ENCODE results near the gene PALM3.

PALM3 gene, protein sequence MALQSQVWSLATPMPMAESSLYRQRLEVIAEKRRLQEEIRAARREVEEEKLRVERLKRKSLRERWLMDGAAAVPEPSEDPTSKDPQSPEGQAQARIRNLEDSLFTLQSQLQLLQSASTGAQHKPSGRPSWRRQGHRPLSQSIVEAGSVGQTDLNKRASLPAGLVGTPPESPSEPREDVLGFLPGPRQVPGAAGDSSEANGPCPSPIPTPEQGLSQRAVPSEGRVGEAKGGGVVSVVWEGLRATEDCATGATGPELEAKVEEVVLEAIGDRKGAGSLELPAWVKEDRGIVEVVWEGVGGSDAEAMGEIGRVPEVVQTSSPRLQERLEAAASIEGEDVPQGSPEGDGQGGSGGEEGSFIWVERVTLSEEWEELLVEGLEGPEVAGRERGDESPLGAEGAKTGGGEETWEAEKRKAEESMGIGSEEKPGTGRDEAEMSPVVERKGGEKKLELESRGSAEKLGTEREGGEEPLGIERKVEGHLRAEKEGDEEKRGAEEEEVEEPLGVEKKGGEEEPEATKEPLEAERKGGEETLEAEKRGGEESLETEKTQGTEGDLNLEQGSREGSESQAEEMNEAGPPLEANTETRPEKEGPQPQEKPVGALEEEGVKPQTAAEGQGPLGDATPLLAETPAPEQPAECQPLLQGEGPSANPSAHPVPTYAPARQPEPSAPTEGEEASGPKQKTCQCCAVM

DNA sequence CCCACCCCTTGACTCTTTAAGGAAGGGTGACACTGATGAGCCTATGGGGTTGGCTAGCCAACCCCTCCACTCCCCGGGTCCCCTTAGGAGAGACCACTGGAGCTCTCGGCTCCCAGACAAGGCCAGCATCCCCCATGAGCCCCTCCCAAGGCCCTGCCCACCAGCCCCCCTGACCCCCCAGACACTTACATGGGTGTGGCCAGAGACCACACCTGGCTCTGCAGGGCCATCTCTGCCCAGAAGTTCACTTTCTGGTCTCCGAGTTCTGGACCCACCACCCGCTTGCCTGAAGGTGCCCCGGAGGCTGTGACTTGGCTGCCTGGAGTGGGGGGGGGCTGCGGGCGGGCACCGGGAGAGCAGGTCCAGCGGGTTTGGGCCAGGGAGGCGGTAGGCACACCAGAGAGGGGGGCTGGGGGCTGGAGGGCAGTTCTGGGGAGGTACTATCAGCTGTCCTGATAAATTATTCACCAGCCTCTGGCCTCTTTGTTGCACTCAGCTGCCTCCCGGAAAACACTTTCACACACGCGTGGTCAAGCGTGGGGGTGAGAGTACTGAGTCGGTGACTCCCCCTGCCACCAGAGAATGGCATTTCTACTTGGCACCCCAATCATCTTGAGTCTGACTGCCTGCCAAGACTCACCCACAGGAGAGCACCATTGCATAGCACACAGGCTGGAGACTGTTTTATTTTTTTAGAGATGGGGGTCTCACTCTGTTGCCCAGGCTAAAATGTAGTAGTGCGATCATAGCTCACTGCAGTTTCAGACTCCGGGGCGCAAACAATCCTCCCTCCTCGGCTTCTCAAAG is at the start of gene PALM3:
PALM3 (minus strand) TSS at position 326 of the 807 bp plus-strand sequence; CDS start at position 230, 96 bp downstream.
- no peak for DNase-seq

DNA sequence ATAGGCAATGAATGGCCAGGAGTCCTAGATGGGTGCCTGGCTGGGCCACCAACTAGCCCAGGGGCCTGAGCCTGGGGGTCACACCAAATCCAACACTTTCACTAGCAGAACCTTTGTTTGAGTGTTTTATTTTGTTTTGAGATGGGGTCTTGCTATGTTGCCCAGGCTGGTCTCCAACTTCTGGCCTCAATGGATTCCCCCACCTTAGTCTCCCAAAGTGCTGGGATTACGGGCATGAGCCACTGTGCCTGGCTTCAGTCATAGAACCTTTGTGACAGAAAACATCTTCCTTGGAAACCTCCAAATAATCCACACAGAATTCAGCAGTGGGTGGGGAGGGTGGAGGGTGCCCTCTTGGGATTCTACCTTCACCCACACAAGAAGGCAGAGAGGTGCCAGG is 49.6 kb upstream of the PALM3 start:
- DNase-seq = no peak

DNA sequence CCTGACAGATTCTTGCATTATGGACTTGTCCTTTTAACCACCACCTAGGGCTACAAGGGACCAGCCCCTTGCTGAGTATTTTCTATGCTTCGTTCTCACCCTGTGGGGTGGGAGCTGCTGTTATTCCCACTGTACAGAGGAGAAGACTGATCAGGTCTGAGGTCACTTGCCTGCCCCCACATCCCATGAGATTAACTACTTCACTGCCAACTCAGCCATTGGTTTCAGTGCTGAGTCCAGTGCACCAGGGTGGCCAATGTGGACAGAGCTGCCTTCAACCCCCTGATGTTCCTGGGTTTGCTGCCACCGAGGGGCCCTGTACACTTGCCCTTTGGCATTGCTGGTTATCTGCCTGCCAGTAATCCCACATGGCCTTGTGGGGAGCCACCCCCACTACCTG is 48.8 kb upstream of the PALM3 start:
- no peak for DNase-seq

DNA sequence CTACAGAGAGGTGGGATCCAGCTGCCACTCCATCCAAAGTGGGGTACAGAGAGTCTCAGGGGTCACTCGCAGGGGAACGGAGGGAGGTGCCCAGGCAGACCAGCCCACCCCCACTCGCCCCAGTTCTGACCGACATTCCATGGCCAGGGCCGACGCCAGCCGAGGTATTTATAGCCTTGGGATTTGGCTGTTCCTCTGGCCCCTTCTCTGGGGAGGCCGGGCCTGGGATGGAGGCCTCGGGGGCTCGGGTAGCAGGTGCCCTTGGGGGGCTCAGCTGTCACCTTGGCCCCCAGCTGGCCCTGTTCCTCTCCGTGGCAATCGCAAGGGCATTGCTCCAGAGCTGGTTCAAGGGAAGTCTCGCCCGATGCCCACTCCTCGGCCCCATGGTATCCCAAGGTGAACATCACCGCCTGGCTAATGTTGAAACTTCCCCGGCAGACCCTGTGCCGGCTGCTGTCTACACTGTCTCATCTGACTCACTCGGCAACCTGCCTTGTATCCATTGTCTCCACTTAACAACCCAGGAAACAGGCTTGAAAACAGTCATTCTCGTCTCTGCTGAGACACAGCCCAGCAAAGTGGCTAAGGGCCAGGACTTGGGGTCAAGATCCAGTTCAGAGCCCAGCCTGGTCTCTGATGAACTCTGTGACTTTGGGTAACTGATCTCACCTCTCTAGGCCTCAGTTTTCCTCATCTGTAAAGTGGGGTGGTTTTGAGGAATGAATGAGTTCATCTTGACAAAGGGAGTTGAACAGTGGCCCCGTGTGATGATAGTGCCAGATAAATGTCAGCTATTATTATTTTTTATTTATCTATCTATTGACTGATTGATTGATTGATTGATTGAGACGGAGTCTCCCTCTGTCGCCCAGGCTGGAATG is 45.9 kb upstream of the PALM3 start:
- no peak for DNase-seq

DNA sequence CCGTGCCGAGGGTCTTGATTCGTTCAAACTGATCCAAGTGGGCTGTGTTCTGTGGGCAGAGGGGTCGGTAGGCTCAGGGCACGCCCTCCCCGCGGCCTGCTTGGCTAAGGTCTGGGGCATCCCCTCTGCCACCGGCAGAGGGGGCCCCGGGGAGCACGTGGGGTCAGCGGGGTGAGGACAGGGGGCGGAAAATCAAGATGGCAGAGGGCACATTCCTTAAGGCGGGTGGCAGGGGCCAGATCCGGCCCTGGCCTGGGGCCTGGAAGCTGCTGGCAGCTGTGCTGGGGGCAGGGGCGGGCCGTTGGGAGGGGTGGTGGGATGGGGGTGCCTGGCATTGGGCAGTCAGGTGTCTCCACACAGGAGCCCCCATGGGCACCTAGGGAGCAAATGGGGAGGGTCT is 45.0 kb upstream of the PALM3 start:
- no peak for DNase-seq

DNA sequence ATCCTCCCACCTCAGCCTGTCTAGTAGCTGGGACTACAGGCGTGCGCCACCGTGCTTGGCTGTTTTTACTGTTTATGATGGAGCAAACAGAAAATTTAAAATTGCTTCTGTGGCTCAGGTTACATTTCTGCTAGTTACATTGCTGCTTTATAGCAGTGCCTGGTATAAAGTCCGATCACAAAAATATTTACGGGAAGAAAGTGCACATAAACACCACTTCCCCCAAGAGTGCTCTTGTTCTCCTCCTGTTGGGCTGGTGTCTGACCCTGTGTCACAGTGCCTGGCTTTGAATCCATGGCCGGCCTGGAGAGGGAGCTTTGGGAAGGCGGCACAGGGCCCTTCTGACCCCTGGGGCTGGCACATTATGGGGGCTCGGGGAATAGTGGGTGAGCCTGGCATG is 43.8 kb upstream of the PALM3 start:
- DNase-seq = no peak

DNA sequence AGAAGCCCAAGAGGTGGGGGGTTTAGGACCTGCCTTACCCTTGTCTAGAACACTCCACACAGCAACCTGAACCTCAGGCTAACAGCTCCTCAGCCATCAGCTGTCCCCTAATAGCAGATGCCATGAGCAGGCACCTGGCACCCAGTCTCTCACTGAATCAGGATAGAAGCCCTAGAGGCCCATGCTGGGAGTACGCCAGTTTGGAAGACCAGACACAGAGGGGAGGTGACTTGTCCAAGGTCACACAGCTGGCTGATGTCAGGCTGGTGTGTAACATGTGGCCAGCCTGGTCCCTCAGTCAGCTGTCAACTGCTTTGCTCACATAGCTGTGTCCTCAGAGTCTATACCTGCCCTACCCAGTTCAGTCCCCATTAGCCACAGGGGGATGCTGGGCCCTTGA is 41.4 kb upstream of the PALM3 start:
- no peak for DNase-seq

DNA sequence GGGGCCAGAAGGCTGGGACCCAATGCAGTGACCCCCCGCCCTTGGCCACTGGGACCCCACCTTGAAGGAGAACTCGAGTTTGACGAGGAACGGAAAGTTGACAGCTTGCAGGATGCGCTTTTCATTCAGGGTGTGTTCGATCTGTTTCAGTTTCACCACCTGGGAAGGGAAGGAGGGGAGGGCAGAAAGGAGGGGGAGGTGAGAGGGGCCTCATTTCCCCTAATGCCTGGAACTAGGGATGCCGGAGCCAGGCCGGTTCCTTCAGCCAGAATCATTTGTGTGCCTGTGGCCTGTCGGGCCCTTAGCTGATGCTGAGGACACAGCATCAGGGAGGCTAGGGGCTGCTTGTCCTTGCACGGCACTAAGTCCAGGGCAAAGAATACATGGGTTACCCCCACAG is 40.9 kb upstream of the PALM3 start:
- no peak for DNase-seq

DNA sequence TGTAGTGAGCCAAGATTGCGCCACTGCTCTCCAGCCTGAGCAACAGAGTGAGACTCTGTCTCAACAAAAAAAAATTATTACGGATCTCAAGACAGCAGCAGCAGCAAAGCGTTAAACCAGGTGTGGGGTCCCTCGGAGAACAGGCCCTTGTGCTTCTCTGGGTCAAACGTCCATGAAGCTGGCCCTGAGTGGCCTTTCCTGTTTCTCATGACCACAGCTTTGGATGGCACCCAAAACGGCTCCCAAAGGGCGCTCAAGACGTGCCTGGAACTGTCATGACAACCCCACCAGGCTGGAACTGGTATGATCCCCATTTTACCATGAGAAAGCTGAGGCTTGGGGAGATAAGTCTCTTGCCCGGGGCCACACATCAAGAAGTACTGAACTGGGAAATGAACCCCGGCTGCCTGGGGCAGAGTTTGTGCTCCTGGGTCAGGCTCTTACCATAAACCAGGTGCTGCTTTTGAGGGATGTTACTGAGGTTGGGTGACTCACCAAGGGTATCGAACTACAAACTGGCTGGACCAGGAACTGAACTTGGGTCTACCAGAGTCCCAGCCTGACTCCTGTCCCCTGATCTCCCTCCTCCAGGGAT is 40.3 kb upstream of the PALM3 start:
- DNase-seq = no peak

DNA sequence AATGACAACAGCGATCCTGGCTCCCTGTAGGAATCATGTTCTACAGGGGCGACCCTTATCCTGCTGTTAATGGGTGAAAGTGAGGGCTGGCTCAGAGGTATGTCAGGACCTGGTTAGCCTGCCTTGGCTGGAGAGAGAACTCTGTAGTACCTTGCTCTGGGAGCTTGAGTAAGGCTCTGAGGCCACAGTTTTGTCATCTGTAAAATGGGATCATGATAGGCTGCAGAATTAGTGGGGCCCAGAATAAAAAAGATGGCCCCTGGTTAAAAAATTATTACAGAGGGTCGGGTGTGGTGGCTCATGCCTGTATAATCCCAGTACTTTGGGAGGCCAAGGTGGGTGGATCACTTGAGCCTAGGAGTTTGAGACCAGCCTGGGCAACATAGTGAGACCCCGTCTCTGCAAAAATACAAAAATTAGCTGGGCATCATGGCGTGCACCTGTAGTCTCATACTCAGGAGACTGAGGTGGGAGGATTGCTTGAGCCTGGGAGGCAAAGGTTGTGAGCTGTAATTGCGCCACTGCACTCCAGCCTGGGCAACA is 39.2 kb upstream of the PALM3 start:
- no peak for DNase-seq

DNA sequence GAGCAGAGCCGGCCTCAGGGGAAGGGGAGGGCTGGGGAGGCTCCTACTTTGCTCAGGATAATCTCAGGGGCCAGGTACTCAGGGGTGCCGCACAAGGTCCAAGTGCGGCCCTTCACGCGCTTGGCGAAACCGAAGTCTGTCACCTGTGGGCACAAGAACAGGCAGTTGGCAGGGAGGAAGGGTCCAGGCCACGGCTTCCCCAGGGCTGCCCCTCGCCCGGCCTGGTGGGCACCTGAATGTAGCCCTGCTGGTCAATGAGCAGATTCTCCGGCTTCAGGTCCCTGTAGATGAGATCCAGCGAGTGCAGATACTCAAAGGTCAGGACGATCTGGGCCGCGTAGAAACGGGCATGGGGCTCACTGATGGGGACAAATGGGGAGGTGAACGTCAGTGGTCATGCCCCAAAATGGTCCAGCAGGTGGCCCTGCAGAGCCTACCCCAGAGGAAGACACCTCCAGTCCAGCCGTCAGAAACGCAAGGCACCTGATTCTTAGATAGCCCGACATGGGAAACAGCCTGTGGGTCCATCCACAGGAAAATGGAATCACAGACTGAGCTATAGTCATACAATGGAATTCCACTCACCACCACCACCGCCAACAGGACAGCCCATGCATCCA is 35.8 kb upstream of the PALM3 start:
- DNase-seq = no peak

DNA sequence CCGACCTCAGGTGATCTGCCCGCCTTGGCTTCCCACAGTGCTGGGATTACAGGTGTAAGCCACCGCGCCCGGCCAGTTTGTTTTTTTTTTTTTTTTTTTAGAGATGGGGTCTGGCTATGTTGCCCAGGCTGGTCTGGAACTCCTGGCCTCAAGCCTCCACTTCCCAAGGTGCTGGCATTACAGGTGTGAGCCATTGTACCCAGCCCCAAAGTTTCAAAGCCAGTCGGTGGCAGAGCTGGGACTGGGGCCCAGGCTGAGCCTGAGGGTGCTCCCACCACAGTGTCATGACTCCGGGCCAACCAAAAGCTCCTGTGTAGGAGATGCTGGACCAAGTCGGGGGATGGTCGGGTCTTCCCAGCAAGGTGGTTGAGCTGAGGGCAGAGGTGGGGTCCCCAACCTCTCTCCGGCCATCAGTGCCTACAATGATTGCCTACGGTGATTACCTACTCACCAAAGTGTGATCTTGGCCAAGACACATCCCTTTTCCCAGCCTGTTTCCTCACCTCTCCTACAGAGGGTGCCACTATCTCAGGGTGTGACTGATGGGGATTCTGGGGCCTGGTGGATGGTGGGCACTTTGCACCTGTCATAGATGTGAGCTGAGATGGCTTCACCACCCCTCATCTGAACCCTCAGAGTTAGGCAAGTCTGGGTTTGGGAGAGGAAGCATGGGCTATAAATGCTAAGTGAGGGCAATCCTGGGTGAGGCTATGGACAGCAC is 34.6 kb upstream of the PALM3 start:
- DNase-seq = no peak

DNA sequence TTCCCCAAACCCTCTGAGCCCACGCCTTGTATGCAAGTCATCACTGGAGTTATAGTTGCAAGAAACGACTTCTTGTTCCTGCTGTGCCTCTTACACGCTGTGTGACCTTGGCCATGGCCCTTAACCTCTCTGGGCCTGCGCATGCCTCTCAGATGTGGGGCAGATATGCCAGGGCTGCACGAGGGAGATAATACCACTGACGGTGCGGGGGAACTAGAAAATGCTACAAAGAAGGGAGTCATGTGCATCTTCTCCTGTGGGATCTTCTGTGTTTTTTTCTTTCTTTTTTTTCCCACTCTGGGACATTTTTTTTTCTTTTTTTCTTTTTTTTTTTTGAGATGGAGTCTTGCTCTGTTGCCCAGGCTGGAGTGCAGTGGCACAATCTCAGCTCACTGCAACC is 33.0 kb upstream of the PALM3 start:
- no peak for DNase-seq

DNA sequence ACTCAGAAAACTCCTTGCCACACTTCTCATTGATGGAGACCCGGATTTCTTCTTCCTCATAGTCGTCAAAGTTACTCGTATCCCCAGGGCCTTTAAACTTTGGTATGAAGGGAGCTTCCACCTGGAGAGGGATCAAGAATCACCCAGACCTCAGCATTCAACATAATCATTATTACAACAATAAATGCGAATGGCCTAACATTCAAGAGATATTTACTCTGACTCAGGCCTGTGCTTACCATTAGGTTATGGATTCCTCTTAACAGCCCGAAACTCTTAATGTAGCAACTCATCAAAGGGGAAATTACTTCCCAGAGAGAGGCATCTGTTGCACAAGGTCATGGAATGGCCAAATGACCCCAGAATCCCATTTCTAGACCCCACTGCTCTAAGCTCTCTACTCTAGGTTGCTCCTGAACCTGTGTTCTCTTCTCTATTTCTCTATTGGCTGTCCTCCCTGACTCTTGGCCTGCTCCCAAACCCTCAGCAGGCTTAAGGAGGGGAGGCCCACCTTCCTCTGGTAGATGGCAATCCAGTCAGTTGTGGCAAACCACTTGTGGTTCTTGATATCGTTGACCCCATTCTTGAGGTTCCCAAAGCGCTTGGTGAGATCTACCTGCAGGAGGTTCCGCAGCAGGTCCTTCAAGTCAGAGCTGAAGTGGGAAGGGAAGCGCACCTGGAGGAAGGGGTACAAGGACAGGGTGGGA is 31.4 kb upstream of the PALM3 start:
- no peak for DNase-seq

DNA sequence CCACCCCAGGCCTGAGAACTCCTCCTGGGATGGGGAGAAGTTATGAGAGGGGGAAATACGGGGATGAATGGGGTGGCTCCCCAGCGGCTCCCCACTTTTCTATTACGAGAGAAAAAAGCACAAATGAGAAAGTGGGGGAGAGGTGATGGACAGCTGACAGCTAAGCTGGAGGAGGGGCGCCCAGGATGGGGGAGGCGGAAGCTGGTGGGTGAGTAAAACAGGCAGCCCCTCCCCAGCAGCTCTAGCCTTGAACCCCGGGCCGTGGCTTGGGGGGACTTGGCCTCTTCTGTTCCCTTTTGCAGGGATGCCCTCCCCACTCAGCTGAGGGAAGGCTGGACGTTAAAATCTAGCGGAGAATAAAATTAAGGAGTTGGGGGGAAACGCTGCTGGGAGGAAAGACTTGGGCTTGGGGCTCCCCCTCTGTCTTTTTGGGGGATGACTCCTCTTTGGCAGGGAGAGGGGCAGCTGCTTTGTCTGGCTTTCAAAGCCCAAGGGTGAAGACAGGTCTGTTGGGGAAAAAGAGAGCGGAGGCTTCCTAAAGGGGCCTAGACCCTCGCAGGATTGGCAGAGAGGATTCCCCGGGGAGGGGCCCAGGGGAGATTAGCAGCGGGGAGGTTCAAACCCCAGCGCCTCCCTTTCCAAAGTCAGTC is 30.1 kb upstream of the PALM3 start:
- DNase-seq = no peak

DNA sequence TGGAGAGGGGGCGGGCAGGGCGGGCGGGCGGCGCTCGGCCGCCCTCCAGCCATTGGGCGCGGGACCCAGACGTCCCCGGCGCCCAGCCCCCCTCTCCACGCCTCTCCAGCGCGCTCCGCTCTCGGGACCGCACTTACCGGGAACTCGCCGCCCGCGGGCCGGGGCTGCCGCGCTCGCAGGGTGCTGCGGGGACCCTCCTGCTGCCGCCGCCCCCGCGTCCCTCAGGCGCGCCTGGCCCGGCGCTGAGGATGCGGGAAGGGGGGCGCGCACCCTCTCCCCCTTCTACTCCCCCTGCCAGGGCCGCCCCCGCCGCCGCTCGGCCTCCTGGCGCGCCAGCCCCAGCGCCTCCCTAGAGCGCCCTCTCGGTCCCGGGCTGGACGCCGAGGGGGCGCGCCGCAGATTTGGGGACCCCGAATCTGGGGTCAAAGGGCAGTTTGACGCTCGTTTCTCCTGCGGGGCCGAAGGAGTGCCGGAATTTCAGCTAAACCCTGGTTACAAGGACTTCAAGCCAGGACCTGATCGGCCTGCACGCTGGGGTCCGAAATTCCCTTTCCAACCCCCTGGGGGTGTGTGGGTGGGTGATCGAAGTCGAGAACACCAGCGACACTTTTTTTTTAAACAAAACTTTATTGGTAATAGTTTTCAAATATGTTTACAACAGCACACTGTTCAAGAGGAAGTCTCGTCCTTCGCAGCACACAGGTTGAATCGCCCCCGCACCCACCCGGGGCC is 29.4 kb upstream of the PALM3 start:
- DNase-seq = peak; percentile 74

DNA sequence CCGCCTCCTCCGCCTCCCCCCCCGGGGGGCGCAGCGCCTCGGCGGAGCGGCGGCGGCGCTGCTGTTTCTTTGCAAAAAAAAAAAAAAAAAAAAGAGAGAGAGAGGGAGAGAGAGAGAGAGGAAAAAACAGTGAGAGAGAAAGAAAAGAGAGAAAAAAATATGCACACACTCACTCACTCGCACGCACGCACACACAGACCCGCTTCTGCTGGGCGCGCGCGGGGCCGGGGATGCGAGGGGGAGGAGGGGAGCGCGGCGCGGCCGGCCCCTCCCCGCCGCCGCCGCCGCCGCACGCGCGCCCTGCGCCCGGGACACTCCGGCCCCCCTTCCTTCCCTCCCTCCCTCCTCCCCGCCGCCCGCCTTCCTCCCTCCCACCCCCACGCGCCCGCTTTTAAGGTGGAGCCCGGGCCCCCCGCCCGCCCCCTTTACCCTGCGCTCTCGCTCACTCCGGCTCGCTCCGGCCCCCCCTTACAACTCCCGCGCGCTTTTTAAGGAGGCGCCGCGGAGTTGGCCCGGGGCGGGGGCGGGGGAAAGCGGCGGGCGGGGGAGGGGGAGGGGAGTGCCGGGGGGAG is 28.7 kb upstream of the PALM3 start, which contains the start of gene SAMD1:
SAMD1 (minus strand) TSS at position 243 of the 572 bp plus-strand sequence.
- DNase-seq = peak; percentile 80
